DMS153 (cell line): ENCODE measurements around the gene GNS.

Source experiments
- DNase-seq: peaks from one replicate; lab custom pipeline; 2025; lab: John Stamatoyannopoulos, UW

The GNS gene

GRCh38 chr12:64736771-64737170 lies 22.4 kb downstream of the GNS start:
- no peak for DNase-seq

- no peak for DNase-seq
These were observed 23.8 kb downstream of the GNS start for GRCh38 chr12:64735442-64735841.

GRCh38 chr12:64733857-64734256 lies 25.3 kb downstream of the GNS start:
- DNase-seq: peak; percentile 47

GRCh38 chr12:64731683-64732082 lies 27.5 kb downstream of the GNS start:
- DNase-seq: no peak

- DNase-seq: no peak
These were observed 28.6 kb downstream of the GNS start for GRCh38 chr12:64730588-64730969.

- DNase-seq: no peak
These were observed 29.2 kb downstream of the GNS start for GRCh38 chr12:64729909-64730587.

- DNase-seq: no peak
These were observed 34.9 kb downstream of the GNS start for GRCh38 chr12:64724201-64724745.

GRCh38 chr12:64723630-64724029 lies 35.6 kb downstream of the GNS start:
- DNase-seq: no peak

GRCh38 chr12:64722835-64723234 lies 36.4 kb downstream of the GNS start:
- no peak for DNase-seq

GRCh38 chr12:64720884-64721283 lies 38.3 kb downstream of the GNS start:
- no peak for DNase-seq

GRCh38 chr12:64718649-64719048 lies 40.6 kb downstream of the GNS start:
- no peak for DNase-seq

GRCh38 chr12:64716839-64717455 lies 42.3 kb downstream of the GNS start:
- DNase-seq: no peak

- no peak for DNase-seq
These were observed 42.8 kb downstream of the GNS start for GRCh38 chr12:64716371-64716770.

- no peak for DNase-seq
These were observed 44.6 kb downstream of the GNS start for GRCh38 chr12:64714551-64714968.

- no peak for DNase-seq
These were observed 45.8 kb downstream of the GNS start for GRCh38 chr12:64713376-64713775.

GRCh38 chr12:64709429-64709828 lies 49.8 kb downstream of the GNS start:
- DNase-seq: no peak

- no peak for DNase-seq
These were observed 51.3 kb downstream of the GNS start for GRCh38 chr12:64707926-64708325.

- no peak for DNase-seq
These were observed 51.8 kb downstream of the GNS start for GRCh38 chr12:64707362-64707761.

GRCh38 chr12:64706857-64707256 lies 52.3 kb downstream of the GNS start:
- DNase-seq: no peak

GRCh38 chr12:64706306-64706705 lies 52.9 kb downstream of the GNS start:
- no peak for DNase-seq

GRCh38 chr12:64701283-64701682 lies 57.9 kb downstream of the GNS start:
- no peak for DNase-seq

- DNase-seq: no peak
These were observed 58.7 kb downstream of the GNS start for GRCh38 chr12:64700532-64700931.

GRCh38 chr12:64699504-64700115 lies 59.6 kb downstream of the GNS start:
- no peak for DNase-seq
